Left ventricle myocardium superior (tissue), 1 donor: ENCODE measurements around the gene HOXB8. TPM values are rescaled to one million over a fixed set of nuclear protein-coding genes. Genes with fewer than 3 reads are reported as not detected.

Source experiments
- ATAC-seq: fragments of 200-7000 bp; cut with Tn5 transposase; one replicate; pipeline ENCODE4 v1.9.1; 2020; ENCODE audit warnings: mild to moderate bottlenecking, moderate library complexity
- DNase-seq: peaks from one replicate; pipeline ENCODE4 v3.0.0-alpha.2; 2020
- intact Hi-C: fragments of 100-400 bp; cut with micrococcal nuclease; formaldehyde crosslinking; loops from one replicate; pipeline ENCODE4 v1.11.0; 2022
- total RNA-seq: library from RNA; stranded (reverse); fragmentation: NEBNext Ultra II Directional; extraction: Animal tissue kit (Norgen Biotek cat#: 25700); gene quantifications from one replicate; pipeline ENCODE4 v1.2.1, GENCODE V29; 2021
- donor health status: DM: no; HTN: yes; CAD: no; lungs with severe emphysema.

HOXB8 gene
- total RNA-seq, 1 donor from 2014 or later: not detected

DNA sequence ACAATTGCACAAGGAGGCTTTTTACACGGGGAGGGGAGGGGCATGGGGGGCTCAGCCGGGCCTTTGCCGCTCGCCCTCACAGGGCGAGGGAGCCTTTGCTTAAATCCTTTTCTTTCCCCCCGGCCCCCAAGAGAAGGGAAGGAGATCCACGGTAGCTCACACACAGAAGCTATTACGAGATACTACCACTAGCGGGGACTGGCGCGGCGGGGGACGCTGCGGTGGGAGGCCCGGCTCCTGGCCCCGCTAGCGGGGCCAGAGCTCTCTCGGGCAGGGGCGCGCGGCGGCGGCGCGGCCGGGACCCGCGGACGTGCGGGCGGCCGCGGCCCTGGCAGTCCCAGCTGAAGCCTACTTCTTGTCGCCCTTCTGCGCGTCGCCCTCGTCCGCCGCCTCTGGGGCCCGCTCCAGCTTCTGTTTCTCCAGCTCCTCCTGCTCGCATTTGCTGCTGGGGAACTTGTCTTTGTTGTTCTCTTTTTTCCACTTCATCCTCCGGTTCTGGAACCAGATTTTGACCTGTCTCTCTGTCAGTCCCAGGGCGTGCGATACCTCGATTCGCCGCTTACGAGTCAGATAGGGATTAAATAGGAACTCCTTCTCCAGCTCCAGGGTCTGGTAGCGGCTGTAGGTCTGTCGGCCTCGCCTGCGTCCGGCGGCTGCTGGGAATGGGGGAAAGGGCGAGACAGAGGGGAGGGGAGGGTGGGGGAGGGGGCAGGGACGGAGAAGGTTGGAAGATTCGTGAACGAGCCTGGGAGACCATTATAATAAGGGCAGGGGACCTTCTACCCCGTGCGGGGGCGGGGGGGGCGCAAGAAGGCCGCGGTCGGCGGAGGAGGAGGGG, 2.0 kb downstream of the HOXB8 start:
- intact Hi-C loops: no loop called here
- ATAC-seq (peak; percentile 37), DNase-seq (peak; percentile 40)

DNA sequence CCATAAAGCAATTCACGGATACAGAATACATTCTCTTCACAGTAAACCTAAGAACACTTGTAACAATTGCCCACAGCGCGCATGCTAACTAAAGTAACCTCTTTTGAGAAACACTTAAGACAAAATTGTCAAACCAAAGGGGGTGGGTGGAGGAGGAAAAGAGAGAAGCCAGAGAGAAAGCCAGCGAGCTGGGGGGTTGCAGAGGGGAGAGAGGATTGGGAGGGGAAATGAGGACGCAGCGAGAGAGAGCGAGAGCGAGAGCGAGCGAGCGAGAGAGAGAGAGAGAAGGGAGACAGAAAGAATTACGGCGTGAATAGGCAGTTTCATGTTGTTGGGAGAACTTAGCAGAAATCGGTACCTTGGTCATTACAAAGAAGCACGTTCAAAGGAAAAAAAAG, 2.6 kb downstream of the HOXB8 start:
- no peak for DNase-seq
- intact Hi-C loops: no loop called here
- ATAC-seq: no peak

DNA sequence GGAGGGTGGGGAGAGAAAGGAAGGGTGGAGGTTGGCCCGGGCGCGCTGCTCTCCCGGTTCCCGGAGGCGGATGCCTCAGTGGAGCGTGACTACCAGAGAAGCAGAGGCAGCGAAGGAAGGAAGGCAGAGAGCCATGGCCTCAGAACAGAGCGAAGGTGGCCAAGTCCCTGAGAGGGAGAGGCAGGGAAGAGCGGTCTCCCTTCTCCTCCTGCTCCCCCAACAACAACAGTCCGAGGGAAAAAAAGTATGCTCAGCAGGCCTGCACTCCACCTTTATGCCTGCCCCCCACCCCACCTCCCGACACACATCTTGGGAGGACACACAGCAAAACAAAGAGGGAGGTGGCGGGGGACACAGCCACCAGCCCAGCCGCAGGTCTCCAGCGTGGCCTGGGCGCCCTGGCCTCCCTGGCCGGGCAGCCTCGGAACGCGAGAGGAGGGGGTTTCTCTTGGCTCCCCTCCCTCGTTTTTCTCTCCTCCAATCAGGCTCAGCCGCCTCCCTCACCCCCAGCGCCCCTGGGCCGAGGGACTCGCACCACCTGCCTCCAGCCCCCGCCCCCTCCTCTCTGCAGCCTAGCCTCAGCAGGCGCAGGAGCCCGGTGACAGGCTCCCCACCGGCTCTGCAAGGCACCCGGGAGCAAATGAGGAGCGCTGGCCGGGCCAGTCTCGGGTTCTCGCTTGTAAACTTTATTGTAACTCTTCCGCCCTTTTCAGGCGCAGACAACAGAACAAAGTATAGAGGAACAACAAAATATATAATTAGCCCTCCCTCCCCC, 3.2 kb downstream of the HOXB8 start:
- intact Hi-C loops: no loop called here
- no peak for ATAC-seq
- DNase-seq: no peak

- ATAC-seq: no peak
- DNase-seq: no peak
- intact Hi-C loops: no loop called here
Measured at GRCh38 chr17:48611213-48611612, 3.9 kb downstream of the HOXB8 start.

DNA sequence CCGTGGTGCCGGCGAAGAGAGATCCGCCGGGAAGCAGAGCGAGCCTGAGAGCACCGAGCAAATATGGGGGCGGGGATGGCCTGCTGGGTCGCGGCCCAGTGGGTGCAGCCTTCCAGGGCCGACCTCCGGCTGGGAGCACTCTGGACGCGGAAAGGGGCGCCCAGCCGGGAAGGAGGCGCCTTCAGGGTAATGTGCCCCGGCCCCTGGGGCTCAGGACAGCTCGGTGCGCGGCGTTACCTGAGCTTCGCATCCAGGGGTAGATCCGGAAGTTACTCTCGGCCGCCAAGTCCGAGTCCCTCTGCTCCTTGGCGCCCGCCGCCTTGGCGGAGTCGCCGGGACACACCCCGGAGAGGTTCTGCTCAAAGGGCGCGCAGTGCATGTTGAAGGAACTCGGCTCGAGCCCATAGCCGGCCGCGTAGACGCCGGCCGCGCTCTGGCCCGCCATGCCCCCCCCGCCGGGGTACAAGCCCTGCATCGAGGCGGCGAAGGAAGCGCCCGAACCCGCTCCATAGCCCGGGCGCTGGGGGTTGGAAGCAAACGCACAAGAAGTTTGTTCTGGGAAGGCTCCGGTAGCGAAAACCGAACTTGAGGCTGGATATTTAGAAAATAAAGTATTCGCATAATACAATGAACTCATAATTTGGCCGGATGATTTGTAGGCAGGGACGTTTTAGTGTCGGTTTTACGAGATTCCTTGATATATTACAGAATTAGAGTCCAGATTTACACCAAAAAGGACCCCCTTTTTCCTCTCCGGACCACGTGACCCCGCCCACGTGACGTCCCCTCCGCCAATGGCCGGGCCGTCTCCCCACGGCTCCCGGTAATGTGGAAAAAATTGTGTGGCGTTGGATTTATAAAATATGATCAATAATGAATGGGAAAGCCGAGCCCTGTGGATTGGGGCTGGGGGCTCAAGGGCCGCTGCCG, 4.5 kb downstream of the HOXB8 start, which contains the start of gene HOXB7:
HOXB7 (minus strand) TSS at position 736 of the 930 bp plus-strand sequence; CDS start at position 637, 99 bp downstream.
- ATAC-seq (peak; percentile 42), DNase-seq (peak; percentile 75)
- intact Hi-C loops: no loop called here

DNA sequence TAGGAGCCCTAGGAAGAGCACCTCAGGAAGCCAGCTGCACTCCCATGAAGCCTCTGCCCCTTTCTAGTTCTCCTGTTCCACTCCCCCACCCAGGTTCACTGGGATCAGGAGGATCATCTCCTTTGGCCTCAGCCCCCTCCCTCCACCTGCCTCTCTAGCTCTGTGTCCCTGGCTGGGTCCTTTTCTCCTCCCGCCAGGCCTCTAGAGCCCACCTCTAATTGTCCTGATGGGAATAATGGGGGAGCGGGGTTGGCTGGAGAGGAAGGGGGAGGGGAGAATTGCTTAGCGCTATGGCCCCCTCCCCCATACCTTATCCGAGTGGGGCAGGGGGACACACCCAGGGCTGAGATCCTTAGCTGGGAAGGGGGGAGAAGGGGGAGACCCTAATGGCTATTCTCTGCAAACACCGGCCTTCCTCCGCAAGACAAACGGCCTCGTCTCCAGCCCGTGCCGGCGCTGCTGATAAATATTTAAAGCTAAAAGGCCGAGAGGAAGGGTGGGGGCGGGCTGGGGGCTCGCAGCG, 5.3 kb downstream of the HOXB8 start:
- ATAC-seq (no peak), DNase-seq (no peak)
- intact Hi-C loops: no loop called here

DNA sequence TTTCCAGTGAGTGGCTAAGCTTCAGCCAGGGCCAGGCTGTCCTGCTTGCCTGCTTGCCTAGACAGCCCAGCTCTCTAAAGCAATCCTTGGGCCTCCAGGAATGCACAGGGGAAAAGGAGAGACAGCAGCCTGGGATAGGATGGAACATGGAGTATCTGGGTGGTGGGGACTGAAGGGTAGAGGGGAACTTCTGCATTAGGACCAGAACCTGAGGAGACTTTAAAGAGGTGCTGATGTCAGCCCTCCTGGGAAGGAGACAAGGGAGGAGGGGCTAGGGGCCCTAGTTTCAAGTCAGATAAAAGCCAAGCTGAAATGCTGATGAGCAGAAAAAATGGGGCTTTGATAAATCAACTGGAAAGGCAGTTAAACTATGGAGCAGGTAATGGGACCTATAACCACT, 6.1 kb downstream of the HOXB8 start:
- no peak for ATAC-seq

GRCh38 chr17:48608494-48608834, 6.6 kb downstream of the HOXB8 start:
- ATAC-seq: no peak
- DNase-seq: no peak
- intact Hi-C loops: no loop called here

More for the DNA sequence above, 6.1 kb downstream of the HOXB8 start:
- DNase-seq: no peak
- intact Hi-C loops: no loop called here

DNA sequence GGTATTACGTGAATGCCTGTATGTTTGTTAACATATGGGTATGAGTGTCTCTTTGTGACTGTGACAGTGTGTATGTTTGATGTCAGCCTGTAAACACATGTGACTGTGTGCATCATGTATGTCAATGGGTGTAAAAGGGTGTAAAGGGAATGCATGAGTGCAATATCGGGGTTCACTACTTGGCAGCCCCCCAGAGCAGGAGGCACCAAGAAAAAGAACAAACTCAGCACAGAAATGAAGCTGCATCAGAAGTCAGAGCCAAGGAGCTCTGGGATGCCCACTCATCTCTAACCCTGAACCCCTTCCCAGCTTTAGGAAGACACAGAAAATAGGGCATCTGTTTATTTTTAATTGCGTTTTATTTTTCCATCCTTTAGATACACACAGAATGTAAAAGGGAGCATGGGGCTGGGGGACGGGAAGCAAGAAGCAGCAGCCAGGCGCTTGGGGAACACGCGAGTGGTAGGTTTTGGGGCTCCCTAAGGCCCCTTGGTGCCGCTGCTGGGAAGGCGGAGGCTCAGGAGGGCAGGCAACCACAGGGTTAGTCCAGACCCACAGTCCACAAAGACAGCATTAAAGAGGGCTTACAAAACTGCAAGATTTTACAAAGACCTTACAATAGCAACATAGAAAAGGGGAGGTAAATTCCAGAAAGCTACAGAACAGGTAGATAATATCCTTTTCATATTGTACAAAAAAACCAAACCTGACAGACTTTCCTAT, 8.0 kb downstream of the HOXB8 start:
- no peak for ATAC-seq
- intact Hi-C loops: no loop called here
- DNase-seq: no peak

DNA sequence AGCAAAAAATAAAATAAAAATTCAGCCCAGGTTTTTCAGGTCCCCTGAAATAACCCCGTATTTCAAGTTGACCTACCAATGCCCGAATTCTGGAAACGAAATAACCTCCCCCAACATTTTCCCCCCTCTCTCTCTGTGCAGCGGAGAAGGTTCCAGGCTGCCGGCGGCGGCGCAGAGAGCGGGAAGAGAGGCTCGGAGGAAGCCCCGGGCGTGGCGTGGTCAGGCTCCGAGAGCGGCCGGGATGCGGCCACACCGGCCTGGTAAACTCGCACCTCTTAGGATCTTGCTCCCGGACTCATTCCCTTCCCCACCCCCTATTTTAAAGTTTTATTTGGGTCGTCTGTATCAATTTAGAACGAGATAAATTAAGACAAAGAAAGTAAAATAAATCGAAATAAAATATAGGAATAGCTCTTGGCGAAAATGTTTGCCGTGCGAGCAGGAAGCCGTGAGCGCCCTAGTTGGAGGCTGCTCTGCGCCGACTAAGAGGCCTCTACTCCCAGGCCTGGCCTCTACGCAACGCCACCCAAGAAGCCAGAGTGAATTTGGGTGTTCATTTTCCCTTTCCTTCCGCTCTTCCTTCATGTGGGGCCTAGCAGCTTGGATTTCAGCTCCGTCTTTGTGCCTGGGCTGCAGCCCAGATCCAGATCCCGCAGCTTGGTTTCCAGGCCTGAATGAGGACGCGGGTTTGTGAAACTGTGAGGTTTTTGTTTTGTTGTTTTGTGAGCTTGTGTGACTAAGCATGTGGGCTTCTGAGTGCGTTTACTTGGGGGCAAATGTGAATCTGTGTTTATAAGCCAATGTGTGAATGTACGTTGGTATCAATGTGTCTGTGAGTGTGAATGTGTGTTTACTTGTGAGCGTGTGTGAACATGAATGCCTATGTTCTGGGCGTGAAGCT, 8.9 kb downstream of the HOXB8 start:
- DNase-seq (no peak), ATAC-seq (no peak)
- intact Hi-C loops: no loop called here

DNA sequence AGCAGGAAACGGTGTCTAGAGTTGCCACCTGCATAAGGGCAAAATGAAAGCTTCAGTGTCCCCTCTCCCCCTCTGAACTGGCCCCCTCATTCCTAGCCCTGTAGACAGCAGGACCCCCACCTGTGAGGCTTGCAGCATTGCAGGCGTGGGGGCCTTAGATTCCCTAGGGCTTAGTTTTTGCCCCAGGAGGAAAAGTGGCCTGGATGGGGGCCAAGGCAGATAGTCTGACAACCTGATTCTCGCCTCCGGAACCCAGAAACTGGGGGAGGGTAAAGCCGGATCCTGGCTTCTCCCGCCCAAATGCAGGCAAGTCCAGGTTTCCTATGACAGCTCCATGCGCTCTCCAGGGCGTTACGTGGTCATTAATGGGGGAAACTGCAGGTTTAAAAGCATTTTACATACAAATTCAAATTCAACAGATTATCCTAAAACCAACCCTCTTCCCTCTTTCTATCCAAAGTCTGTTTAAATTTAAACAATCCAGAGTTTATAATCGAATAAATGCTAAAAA, 9.6 kb downstream of the HOXB8 start:
- no peak for DNase-seq
- intact Hi-C loops: no loop called here
- ATAC-seq: no peak

DNA sequence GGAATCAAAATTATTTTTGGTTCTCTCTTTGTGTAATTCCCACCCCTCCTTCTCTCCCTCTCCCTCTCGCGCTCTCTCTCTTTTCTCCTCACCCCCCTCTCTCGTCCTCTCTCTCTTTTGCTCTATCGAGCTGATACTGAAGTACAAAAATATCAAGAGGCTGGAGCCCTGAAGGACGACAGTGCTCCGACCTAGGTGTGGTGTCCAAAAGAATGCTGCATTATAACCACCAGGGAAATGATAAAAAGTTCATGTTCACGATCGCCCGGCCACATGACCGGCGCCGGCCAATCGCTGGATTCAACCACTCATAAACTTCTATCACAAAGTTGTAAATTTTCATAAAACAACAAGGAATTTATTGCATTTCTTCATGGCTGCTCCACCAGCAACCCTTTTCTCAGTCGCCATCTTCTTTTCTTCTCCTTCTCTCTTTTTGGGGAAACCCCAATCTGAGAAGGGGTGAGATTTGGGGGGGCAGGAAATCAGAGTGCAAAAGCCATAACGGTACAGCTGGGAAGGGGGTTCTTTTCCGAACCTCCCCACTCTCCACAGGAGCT, 10.2 kb downstream of the HOXB8 start, which contains the start of gene HOXB6:
HOXB6 (minus strand) TSS at position 217 of the 560 bp plus-strand sequence. CDS start 6,836 bp downstream, outside the sequence.
- no peak for ATAC-seq
- no peak for DNase-seq
- intact Hi-C loops: no loop called here

DNA sequence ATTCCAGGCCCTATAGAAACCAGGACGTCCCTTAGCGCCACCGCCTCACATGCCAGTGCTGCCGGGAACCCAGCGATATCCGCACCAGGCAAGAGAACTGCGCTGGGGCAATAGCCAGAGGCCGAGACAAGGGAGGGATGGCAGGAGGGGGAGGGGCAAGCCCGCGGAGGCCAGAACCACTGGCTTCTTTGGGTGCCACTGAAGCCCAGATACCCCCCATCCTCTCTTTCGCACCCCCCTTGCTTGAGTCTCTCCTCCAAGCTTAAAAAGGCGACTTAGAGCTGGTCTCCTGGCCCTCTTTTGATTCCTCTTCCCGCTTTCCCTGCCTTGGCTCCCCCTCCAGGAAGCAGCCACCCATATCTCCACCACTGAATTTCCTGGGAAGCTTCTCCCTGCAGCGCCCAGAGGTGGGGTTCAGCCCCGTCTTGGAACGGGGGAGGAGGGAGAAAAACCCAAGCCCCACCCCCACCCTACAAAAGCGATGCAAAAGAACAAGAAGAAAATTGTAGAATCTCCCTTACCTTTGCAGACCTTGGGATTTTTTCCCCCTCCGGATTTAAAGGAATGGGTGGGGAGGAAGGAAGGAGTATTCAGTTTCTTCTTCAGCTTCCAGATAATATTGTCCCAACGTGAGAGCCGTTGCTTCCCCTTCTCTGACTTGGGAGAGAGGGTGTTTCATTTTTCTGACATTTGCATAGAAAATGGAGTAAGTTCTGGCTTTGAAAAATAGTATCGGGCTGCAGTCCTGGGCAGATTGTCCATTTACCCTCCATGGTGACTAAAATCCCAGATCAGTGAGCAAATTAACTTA, 10.9 kb downstream of the HOXB8 start:
- ATAC-seq (no peak), DNase-seq (no peak)
- intact Hi-C loops: no loop called here

- intact Hi-C loops: no loop called here
- DNase-seq: no peak
- ATAC-seq: no peak
Measured at GRCh38 chr17:48601539-48602425, 13.3 kb downstream of the HOXB8 start.

DNA sequence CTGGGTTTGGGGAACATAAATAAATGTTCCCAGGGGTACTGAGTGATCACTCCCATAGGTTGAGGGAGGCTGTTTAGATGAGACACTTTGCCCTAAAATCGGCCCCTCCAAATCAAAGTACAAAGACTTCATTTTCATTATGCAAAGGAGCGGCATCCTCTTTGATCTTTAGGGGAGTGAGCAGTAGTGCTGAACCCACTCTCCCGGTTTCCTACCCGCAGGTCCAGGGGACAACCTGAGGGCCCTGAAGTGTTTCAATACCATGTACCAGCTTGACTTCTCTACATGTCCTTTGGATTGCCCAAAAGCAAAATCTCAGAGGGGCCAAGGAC, 13.9 kb downstream of the HOXB8 start:
- ATAC-seq (no peak), DNase-seq (no peak)
- intact Hi-C loops: no loop called here
